ENCODE results near the gene MAP4K2.

DNA sequence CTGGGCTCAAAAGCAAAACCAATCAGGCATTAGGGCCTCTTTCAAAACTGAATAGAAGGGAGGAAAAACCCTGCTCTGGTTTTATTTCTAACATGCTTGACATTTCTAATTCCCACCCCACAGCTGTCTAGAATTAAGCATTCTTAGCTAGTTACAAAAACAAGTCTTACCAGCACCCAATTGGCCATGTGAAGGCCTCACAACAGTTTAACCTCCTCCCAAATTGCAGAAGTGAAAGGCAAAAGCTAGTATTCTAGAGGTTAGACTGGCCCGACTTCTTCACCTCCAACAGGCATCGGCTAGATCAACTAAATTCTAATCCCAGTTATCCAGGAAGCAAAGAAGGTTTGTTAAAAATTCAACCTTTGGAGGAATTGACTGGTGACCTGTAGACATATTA, 31.2 kb downstream of the MAP4K2 start:
- TF ChIP-seq BHLHE40 (IDR thresholded peaks at IDR 0.05; ENCODE audit: borderline replicate concordance): no peak
- TF ChIP-seq FOXA1 (IDR thresholded peaks at IDR 0.05): no peak
- TF ChIP-seq ZNF384 (IDR thresholded peaks at IDR 0.05): no peak
- TF ChIP-seq, protein P1, sequence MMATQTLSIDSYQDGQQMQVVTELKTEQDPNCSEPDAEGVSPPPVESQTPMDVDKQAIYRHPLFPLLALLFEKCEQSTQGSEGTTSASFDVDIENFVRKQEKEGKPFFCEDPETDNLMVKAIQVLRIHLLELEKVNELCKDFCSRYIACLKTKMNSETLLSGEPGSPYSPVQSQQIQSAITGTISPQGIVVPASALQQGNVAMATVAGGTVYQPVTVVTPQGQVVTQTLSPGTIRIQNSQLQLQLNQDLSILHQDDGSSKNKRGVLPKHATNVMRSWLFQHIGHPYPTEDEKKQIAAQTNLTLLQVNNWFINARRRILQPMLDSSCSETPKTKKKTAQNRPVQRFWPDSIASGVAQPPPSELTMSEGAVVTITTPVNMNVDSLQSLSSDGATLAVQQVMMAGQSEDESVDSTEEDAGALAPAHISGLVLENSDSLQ (IDR thresholded peaks at IDR 0.05): no peak
- no peak for TF ChIP-seq SP1 (IDR thresholded peaks at IDR 0.05)
- TF ChIP-seq FOXK2 (IDR thresholded peaks at IDR 0.05): no peak
- no peak for TF ChIP-seq TARDBP (IDR thresholded peaks at IDR 0.05)
- no peak for TF ChIP-seq CTBP1 (IDR thresholded peaks at IDR 0.05; ENCODE audit: borderline replicate concordance)
- no peak for TF ChIP-seq ELF4 (IDR thresholded peaks at IDR 0.05)
- TF ChIP-seq FOXM1 (IDR thresholded peaks at IDR 0.05; ENCODE audit: borderline replicate concordance): no peak
- TF ChIP-seq LEF1 (IDR thresholded peaks at IDR 0.05; ENCODE audit: borderline replicate concordance): no peak
